COLO668 (cell line): ENCODE measurements around the gene GUCY1A1.

ENCODE experiments used
- DNase-seq: peaks from one replicate; lab custom pipeline; 2025; ENCODE audit not compliant: unreplicated experiment; lab: John Stamatoyannopoulos, UW

The GUCY1A1 gene

GRCh38 chr4:155690044-155690837 is 23.6 kb downstream of the GUCY1A1 start:
- no peak for DNase-seq

DNA sequence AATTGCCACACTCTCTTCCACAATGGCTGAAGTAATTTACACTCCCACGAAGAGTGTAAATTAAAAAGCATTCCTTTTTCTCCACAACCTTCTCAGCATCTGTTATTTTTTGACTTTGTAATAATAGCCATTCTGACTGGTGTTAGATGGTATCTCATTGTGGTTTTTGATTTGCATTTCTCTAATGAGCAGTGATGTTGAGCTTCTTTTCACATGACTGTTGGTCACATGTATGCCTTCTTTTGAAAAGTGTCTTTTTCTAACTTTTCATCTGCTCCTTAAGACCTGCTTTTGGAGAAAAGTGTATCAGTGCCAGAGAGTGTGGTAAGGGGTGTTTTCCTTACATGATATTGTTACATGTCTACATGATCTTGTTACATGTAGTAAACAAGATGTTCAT is 25.7 kb downstream of the GUCY1A1 start:
- DNase-seq = no peak

DNA sequence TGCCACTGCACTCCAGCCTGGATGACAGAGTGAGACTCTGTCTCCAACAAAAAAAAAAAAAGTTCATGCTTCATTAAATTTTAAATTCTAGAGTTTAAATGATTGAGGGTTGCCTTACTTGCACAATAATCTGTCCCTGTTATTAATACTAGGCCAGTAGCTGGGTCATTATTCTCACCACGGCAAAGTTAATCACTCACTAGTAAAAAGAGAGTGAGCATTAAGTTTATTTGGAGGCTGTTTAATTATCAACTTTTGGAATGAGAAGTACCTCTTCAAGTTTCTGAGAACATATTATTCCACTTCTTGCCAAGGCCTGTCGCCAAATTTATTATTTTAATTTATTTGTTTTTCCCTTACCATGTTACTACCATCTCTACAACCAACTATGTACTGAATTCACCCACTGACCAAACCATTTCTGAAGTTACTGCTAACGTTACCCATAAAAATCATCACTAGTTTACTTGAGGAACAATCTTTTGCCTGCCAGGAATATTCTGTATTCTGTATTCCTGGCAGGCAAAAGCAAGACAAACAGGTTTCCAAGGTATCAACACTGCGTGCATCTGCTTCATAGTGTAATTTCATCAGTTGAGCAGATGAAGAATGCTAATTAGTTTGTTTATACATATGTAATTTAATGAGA is 26.5 kb downstream of the GUCY1A1 start:
- no peak for DNase-seq

GRCh38 chr4:155694100-155694785 is 27.6 kb downstream of the GUCY1A1 start:
- DNase-seq = no peak

GRCh38 chr4:155696226-155696625 is 29.6 kb downstream of the GUCY1A1 start:
- DNase-seq = no peak

DNA sequence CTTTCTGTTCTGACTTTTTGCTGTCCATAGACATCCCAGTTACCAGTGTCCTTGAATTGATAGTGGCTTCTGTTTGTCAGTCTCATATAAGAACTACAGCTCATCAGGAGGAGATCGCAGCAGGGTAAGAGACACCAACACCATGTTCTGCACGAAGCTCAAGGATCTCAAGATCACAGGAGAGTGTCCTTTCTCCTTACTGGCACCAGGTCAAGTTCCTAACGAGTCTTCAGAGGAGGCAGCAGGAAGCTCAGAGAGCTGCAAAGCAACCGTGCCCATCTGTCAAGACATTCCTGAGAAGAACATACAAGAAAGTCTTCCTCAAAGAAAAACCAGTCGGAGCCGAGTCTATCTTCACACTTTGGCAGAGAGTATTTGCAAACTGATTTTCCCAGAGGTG is 30.1 kb downstream of the GUCY1A1 start:
- no peak for DNase-seq

DNA sequence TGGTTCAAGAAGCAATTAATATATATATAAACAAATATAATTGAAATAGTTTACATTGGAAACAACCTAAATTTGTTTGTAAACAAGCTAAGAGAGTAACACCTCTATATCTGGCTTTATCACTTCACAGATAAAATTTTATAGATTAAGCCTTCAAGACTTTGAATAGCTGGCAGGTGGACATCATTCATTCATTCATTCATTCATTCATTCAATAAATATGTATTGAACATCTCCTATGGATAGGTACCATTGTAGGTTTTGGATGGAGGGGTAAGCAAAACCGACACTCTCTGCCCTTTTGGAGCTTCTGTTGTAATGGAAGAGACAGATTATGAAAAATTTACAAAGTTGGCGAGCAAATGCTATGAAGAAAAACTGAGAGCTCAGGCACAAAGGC is 35.2 kb downstream of the GUCY1A1 start:
- no peak for DNase-seq

- DNase-seq = no peak
These were observed 37.0 kb downstream of the GUCY1A1 start for GRCh38 chr4:155703486-155704247.

DNA sequence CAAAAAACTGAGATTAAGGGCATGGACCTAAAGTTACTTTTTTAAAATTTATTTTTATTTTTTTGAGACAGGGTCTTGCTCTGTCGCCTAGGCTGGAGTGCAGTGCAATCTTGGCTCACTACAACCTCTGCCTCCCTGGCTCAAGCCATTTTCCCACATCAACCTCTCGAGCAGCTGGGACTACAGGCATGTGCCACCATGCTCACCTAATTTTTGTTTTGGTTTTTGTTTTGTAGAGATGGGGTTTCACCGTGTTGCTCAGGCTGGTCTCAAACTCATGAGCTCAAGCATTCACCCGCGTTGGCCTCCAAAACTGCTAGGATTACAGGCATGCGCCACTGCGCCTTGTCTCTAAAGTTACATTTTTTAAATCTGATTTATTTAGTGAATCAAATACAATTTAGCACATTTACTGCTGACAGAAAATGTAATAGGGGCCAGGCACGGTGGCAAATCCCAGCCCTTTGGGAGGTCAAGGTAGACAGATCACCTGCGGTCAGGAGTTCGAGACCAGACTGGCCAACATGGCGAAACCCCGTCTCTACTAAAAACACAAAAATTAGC is 38.3 kb downstream of the GUCY1A1 start:
- DNase-seq = no peak

DNA sequence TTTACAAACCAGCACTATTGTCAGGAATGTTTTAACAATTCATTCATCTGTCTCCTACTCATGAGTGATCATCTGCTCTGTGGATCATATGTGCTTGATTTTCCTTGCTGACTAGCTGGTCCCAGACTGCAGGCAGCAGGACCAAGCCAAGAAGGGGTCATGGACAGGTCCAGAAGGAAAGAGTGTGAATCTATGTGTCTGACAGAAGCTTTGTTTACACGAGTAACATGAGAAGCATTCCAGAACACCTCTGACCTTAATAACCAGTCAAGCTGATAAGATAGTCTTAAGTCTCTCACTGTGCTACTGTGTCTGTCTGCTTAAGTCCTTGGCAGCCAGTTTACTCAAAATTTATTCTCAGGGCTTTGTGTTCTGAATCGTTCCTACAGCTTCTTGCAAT is 39.0 kb downstream of the GUCY1A1 start:
- DNase-seq = no peak

GRCh38 chr4:155706147-155706546 is 39.5 kb downstream of the GUCY1A1 start:
- no peak for DNase-seq

DNA sequence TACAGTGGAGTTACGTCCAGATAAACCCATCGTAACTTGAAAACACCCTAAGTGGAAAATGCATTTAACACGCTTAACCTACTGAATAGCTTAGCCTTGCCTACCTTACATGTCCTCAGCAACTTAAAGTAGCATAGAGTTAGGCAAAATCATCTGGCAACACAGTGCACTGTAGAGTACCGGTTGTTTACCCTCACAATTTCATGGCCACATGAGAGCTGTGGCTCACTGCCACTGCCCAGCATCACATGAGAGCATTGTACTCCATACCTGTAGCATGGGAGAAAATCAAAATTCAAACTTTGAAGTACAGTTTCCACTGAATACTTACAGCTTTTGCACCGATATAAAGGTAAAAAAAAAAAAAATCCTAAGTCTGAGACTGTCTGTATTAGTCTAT is 40.6 kb downstream of the GUCY1A1 start:
- no peak for DNase-seq

- DNase-seq = no peak
These were observed 42.1 kb downstream of the GUCY1A1 start for GRCh38 chr4:155708782-155709181.

DNA sequence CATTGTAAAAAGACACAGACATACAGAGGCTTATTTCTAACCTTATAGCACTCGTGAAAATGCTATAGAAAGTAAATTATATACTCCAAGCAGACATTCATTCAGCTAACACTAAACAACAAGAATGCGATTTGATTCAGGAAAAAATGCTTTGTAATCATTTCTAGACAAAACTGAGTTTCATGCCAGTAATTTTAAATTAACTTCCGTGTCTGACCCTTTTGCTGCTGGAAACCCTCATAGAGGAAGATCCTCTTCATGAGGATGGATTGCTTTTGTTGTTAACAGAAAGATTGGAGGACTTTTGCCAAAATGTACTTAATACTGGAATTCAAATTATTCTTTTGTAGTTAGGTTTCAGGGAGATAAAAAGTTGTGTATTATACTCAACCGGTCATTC is 43.3 kb downstream of the GUCY1A1 start:
- DNase-seq = no peak

DNA sequence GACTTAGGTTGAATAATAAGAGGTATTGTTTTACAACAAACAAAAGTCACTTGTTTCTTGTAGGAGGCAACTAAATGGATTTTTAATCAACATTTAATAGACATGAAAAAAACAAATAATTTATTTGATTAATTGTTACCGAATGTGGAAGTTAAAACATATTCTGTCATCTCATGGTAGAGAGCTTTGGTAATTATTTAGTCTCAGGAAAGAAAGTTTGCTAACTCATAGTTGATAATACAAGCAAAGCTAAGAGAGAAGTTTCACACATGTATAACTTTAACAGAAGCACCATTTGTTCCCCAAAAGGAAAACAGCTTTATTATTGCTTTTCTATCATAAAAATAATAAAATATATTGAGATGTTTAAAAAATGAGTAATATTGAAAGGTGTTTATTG is 44.9 kb downstream of the GUCY1A1 start:
- DNase-seq = no peak

DNA sequence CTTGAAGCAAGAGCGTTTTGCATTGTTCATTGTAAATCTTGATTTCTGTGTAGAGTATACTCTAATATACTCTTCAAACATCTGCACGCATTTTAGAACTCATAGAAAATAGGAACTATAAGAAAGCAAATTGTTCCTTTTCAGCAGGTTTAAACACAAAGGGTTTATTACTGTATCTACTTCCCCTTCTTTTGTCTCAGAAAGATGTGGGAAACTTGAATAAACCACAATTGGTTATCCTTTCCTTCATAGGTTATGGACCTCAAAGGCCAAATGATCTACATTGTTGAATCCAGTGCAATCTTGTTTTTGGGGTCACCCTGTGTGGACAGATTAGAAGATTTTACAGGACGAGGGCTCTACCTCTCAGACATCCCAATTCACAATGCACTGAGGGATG is 46.2 kb downstream of the GUCY1A1 start:
- DNase-seq = no peak

GRCh38 chr4:155713911-155714310 is 47.3 kb downstream of the GUCY1A1 start:
- DNase-seq = no peak

DNA sequence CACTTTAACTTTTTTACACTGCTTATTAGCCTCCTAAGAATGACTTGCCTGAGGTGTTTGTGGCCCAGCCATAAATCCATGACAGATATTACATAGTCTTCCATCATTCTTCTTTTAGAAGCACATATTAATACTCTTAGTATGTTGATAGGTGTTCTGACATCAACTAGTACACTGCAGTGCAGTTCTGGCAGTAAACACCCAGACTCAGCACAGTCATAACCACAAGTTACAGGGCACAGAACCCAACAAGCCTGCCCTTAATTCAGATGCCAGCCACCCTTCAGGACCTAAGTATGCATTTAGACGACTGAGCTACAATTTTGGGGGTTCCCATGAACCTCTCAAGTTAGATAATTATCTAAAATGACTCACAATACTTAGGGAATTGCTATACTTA is 55.7 kb downstream of the GUCY1A1 start:
- DNase-seq = no peak

DNA sequence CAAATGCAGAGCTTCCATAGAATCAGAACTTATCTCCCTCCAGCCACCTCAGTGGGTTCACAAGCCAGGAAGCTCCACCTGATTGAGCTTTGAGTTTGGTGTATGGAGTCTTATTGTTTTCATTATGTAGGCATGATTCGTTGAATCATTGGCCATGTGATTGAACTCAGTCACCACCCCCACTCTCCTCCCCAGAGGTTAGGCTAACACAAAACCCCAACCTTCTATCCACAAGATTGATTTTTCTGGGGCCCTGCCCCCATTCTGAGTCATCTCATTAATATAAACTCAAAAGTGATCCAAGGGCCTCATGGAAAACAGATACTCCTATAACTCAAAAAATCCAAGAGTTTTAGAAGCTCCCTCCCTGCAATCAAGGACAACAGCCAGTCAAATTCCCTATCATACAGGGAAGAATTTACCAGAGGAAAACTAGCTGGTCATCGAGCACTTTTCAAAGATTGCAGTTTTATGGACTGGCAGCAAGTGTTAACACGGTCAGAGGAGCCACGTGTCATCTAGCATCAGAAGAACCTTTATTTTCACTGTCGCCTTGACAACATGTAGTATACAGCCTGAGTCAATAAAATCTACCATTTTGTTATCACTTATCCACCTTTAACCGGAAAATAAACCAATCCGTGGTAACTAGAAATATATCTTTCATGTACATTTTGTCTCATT is 56.3 kb downstream of the GUCY1A1 start:
- no peak for DNase-seq

GRCh38 chr4:155724731-155725130 is 58.1 kb downstream of the GUCY1A1 start:
- no peak for DNase-seq

DNA sequence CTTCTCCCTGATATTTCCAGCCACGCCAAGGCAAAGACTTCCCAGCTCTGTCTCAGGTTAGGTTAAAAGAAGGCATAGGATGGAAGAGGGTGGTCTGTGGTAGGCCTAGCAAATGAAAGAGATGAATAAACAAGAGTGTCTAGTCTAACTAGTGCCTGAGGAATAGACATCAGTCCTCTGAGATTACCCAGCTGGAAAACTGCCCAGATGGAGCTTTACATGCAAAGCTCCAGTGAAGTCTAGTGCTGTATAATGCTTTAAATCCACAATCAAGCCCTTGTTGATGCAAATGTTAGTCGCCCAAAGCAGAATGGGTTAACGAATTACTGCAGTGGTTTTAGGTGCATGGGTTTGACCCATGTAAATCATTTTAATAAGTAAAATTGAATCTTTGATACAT is 67.4 kb downstream of the GUCY1A1 start:
- no peak for DNase-seq
